Gastrocnemius medialis (tissue), 4 donors: ENCODE data around the gene RASSF8. TPM values are rescaled to one million over a fixed set of nuclear protein-coding genes. Genes with fewer than 3 reads are reported as not detected.

Experiments
- ATAC-seq, 2 donors: fragments of 150-250 bp; one replicate each; pipeline ENCODE4 v1.9.1; 2016
- DNase-seq, 2 donors: peaks; one replicate each; pipeline ENCODE4 v3.0.0-alpha.2; 2019
- H3K27ac ChIP-seq, 4 donors: fragments of 200-600 bp; sonication (generic); 1 replicate in 1 of 4; 2 replicates in 3 of 4; pipeline ENCODE4 v1.5.1; 2016 to 2018; ENCODE audit warnings: mild to moderate bottlenecking in 2 of 4, moderate library complexity in 1 of 4
- H3K27me3 ChIP-seq, 3 donors: fragments of 200-600 bp; sonication (generic) in 2 of 3; 1 replicate in 1 of 3; 2 replicates in 2 of 3; pipeline versions ENCODE4 v1.5.1 to v1.6.0; 2016 to 2019; ENCODE audit warnings: mild to moderate bottlenecking in 1 of 3, moderate library complexity in 1 of 3
- H3K36me3 ChIP-seq, 2 donors: fragments of 200-600 bp; sonication (generic) in 1 of 2; one replicate each; pipeline ENCODE4 v1.5.1; 2017 to 2018
- H3K4me1 ChIP-seq, 2 donors: fragments of 200-600 bp; sonication (generic) in 1 of 2; one replicate each; pipeline ENCODE4 v1.5.1; 2016 to 2017; ENCODE audit warnings: mild to moderate bottlenecking in 2 of 2
- H3K4me3 ChIP-seq, 4 donors: fragments of 200-600 bp; sonication (generic) in 3 of 4; 1 replicate in 1 of 4; 2 replicates in 3 of 4; pipeline ENCODE4 v1.5.1; 2016 to 2019; ENCODE audit warnings: mild to moderate bottlenecking in 2 of 4
- H3K9me3 ChIP-seq, 3 donors: fragments of 200-600 bp; sonication (generic) in 2 of 3; 1 replicate in 1 of 3; 2 replicates in 2 of 3; pipeline ENCODE4 v1.5.1; 2016 to 2019
- CTCF ChIP-seq, 5 experiments: fragments of 450-650 bp in 3 of 5; fragments of 200-600 bp in 2 of 5; sonication (generic) in 2 of 5; IDR thresholded peaks in 4 of 5; conservative IDR thresholded peaks in 1 of 5; 1 replicate in 4 of 5; 2 replicates in 1 of 5; pipeline ENCODE4 v1.5.1; 2016 to 2019; ENCODE audit warnings: antibody characterized with exemption in 5 of 5, mild to moderate bottlenecking in 3 of 5, moderate library complexity in 3 of 5
- POLR2A ChIP-seq, 2 donors: fragments of 450-650 bp; IDR thresholded peaks; one replicate each; pipeline ENCODE4 v1.6.1; 2017; ENCODE audit warnings: antibody characterized with exemption in 2 of 2, mild to moderate bottlenecking in 2 of 2, moderate library complexity in 2 of 2
- in situ Hi-C, 4 donors: fragments of 200-750 bp; cut with MboI; loops; one replicate each; pipeline versions ENCODE4 v1.15.0 to v1.8.0; 2017; ENCODE audit warnings: low sequenced_read_pairs in 4 of 4
- intact Hi-C: fragments of 100-400 bp; cut with DNase I; formaldehyde crosslinking; loops from one replicate; pipeline ENCODE4 v1.15.1; 2023; ENCODE audit warnings: low total_unique reads
- total RNA-seq, 4 donors: library from RNA; depleted of rRNA; stranded (reverse); fragments of >200 nt; gene quantifications; one replicate each; pipeline versions ENCODE4 v1.1.0 to v1.2.3, GENCODE V29; 2016

RASSF8 gene
- total RNA-seq, 4 donors from 2014 or later, result 23.6 to 36.8 (median 28.0) TPM

- TF ChIP-seq POLR2A (IDR thresholded peaks at IDR 0.05) (no peak), CTCF (IDR thresholded peaks at IDR 0.05 in 4 of 5, conservative IDR thresholded peaks at IDR 0.05 in 1 of 5) (no peak)
- H3K4me3 ChIP-seq, result no peak overlapping the region
- peaks cover 0 to 6% of the 10 kb centered on the region in 2 donors for H3K36me3 ChIP-seq
- in situ Hi-C loops (no loop called here), intact Hi-C loops (no loop called here)
- H3K27ac ChIP-seq, result peak overlapping the region in 1 of 4 donors; percentile 68
- no peak for DNase-seq
- no peak for ATAC-seq
- no peaks in the 10 kb centered on the region for H3K9me3 ChIP-seq
- H3K27me3 ChIP-seq, result no peaks in the 10 kb centered on the region
- peaks cover 24 to 31% of the 10 kb centered on the region in 2 donors for H3K4me1 ChIP-seq
Observed at GRCh38 chr12:26058308-26058707, 99.8 kb downstream of the RASSF8 start.

- Histone ChIP-seq H3K9me3 (no peaks in the 10 kb centered on the region), H3K4me1 (peaks cover 19 to 25% of the 10 kb centered on the region in 2 donors), H3K27me3 (no peaks in the 10 kb centered on the region), H3K4me3 (peak overlapping the region in 1 of 4 donors; percentile 26), H3K36me3 (peaks cover 0 to 6% of the 10 kb centered on the region in 2 donors), H3K27ac (peak overlapping the region in 3 of 4 donors; percentile 10 to 68 (median 56))
- intact Hi-C loops (no loop called here), in situ Hi-C loops (no loop called here)
- DNase-seq, result no peak
- TF ChIP-seq POLR2A (IDR thresholded peaks at IDR 0.05) (no peak), CTCF (IDR thresholded peaks at IDR 0.05 in 4 of 5, conservative IDR thresholded peaks at IDR 0.05 in 1 of 5) (no peak)
- peak in 1 of 2 donors; percentile 84 for ATAC-seq
Observed at GRCh38 chr12:26058818-26059217, 100.3 kb downstream of the RASSF8 start.

- DNase-seq, result no peak
- intact Hi-C loops, result no loop called here
- no peak for ATAC-seq
Observed at GRCh38 chr12:26062006-26062405, 103.5 kb downstream of the RASSF8 start.

GRCh38 chr12:26062566-26062965 lies 104.1 kb downstream of the RASSF8 start:
- TF ChIP-seq CTCF (IDR thresholded peaks at IDR 0.05 in 4 of 5, conservative IDR thresholded peaks at IDR 0.05 in 1 of 5), result no peak
- DNase-seq (no peak), ATAC-seq (no peak)
- Histone ChIP-seq H3K27me3 (no peaks in the 10 kb centered on the region), H3K36me3 (no peaks in the 10 kb centered on the region), H3K27ac (no peak overlapping the region), H3K4me3 (no peak overlapping the region), H3K9me3 (no peaks in the 10 kb centered on the region), H3K4me1 (peaks cover 13 to 16% of the 10 kb centered on the region in 2 donors)
- in situ Hi-C loops (no loop called here), intact Hi-C loops (no loop called here)

More at GRCh38 chr12:26062006-26062405, 103.5 kb downstream of the RASSF8 start:
- no peak overlapping the region for H3K27ac ChIP-seq
- no peaks in the 10 kb centered on the region for H3K9me3 ChIP-seq
- TF ChIP-seq POLR2A (IDR thresholded peaks at IDR 0.05) (no peak), CTCF (IDR thresholded peaks at IDR 0.05 in 4 of 5, conservative IDR thresholded peaks at IDR 0.05 in 1 of 5) (no peak)
- H3K4me1 ChIP-seq, result peaks cover 13 to 16% of the 10 kb centered on the region in 2 donors
- no peak overlapping the region for H3K4me3 ChIP-seq
- no peaks in the 10 kb centered on the region for H3K27me3 ChIP-seq
- in situ Hi-C loops, result no loop called here
- no peaks in the 10 kb centered on the region for H3K36me3 ChIP-seq

GRCh38 chr12:26065451-26065850 lies 107.0 kb downstream of the RASSF8 start:
- H3K4me1 ChIP-seq, result peaks cover 8 to 9% of the 10 kb centered on the region in 2 donors
- ATAC-seq, result no peak

More at GRCh38 chr12:26065451-26065850, 107.0 kb downstream of the RASSF8 start:
- no peak overlapping the region for H3K27ac ChIP-seq
- no peak overlapping the region for H3K4me3 ChIP-seq
- TF ChIP-seq CTCF (IDR thresholded peaks at IDR 0.05 in 4 of 5, conservative IDR thresholded peaks at IDR 0.05 in 1 of 5), result no peak
- TF ChIP-seq POLR2A (IDR thresholded peaks at IDR 0.05), result no peak
- no peaks in the 10 kb centered on the region for H3K9me3 ChIP-seq
- intact Hi-C loops (no loop called here), in situ Hi-C loops (no loop called here)
- H3K27me3 ChIP-seq, result no peaks in the 10 kb centered on the region
- no peaks in the 10 kb centered on the region for H3K36me3 ChIP-seq
- DNase-seq, result no peak
